ENCODE measurements around the gene SRPK2.

DNA sequence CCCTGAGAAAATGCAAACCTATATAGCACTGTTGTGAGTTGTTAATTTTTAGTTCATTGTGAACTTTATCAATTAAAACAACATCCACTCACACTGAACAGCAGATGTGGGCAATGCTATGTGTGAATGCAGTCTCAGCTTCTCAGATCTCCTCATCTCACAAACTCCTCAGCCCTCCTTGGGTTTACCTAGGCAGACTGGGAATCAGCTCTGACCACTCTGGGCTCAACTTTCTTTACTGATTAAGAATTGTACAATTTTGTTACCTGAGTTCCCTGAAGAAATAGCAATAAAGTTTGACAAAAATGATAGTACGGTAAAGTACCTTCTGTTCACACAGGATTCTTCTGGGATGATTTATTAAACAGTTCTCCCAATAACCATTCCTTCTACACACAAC is 124.0 kb downstream of the SRPK2 start:
- TF ChIP-seq POLR2A (IDR thresholded peaks at IDR 0.05) (no peak), POLR2AphosphoS5 (IDR thresholded peaks at IDR 0.05) (no peak)

Data from breast epithelium (tissue), 3 donors.